GM23338 (cell line): Measurements from ENCODE around the gene ATP4B.

Experiments
- CTCF ChIP-seq, 2 experiments: fragments of 200-600 bp in 1 of 2; sonication (generic) in 1 of 2; conservative IDR thresholded peaks; 2 replicates each; pipeline versions ENCODE4 v1.5.1 to v1.6.1; 2016 to 2017; ENCODE audit warnings: antibody characterized with exemption in 2 of 2, low read depth in 2 of 2, mild to moderate bottlenecking in 2 of 2, moderate library complexity in 1 of 2
- EZH2 ChIP-seq: fragments of 200-600 bp; sonication (generic); IDR thresholded peaks from one replicate; pipeline ENCODE4 v1.8.0; 2017; ENCODE audit warnings: antibody characterized with exemption, mild to moderate bottlenecking, low read depth; ENCODE audit not compliant: unreplicated experiment
- EZH2phosphoT487 ChIP-seq: fragments of 200-600 bp; sonication (generic); IDR thresholded peaks from one replicate; pipeline ENCODE4 v1.8.1; 2018; ENCODE audit warnings: antibody characterized with exemption; ENCODE audit not compliant: unreplicated experiment
- JUNB ChIP-seq: IDR thresholded peaks from one replicate; pipeline ENCODE4 v1.6.1; 2016; ENCODE audit warnings: antibody characterized with exemption; ENCODE audit not compliant: unreplicated experiment
- POLR2AphosphoS5 ChIP-seq: IDR thresholded peaks from 2 replicates; pipeline ENCODE4 v1.6.1; 2016; ENCODE audit warnings: antibody characterized with exemption, low read depth
- REST ChIP-seq: IDR thresholded peaks from one replicate; pipeline ENCODE4 v1.6.1; 2018; ENCODE audit warnings: antibody characterized with exemption; ENCODE audit not compliant: unreplicated experiment

DNA sequence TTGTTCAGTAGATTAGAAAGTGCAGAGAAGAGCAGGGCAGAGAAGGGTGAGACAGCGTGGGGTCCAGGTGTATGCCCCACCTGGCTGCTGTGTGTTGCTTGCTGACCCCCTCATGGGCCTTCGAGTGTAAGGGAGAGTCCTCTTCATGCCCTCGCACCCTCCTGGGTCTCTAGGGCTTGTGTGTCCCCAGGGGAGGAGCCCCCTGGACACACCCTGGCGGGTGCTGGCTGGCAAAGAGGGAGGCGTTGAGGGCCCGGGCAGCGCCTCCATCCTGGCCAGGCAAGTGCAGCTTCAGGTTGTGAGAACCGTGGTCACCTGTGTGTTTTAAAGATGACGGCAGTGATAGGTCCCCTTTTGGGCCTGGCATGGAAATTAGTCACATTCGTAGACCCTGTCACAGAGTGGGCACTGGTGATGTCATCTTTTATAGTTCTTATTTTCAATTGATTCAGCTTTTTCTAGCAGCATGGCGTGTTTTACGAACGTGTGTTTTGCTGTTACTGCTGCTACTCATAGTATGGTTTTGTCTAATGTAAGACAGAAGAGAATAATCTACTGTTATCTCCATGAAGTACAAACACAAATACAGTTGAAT, 54.8 kb downstream of the ATP4B start:
- TF ChIP-seq CTCF (conservative IDR thresholded peaks at IDR 0.05; ENCODE audit: low read depth in 2 of 2) (no peak), EZH2 (no peak), REST (no peak), POLR2AphosphoS5 (no peak), JUNB (no peak), EZH2phosphoT487 (no peak)
